Activated T-cell treated with anti-CD3 and anti-CD28 coated beads, Interleukin-2, amount 50 U/mL, for 72 hours (primary cell): ENCODE results near the gene CACNG4. TPM values are rescaled to one million over a fixed set of nuclear protein-coding genes. Genes with fewer than 3 reads are reported as not detected.

Experiments used
- ATAC-seq, 2 donors: fragments of 150-1000 bp; cut with Tn5 transposase; replicated peaks in 1 of 2; 2 replicates each; pipeline ENCODE4 v1.10.0; 2021; ENCODE audit warnings: moderate library complexity in 2 of 2, mild to moderate bottlenecking in 1 of 2
- DNase-seq, 2 donors: peaks; one replicate each; pipeline ENCODE4 v3.0.0; 2021 to 2022; ENCODE audit warnings: mixed read lengths in 1 of 2
- H3K27ac Mint-ChIP-seq: one replicate; pipeline ENCODE4 v1.8.0; 2022; ENCODE audit warnings: mild to moderate bottlenecking, moderate library complexity, mixed read lengths
- H3K27me3 Mint-ChIP-seq: one replicate; pipeline ENCODE4 v1.8.0; 2022; ENCODE audit warnings: low read depth, mixed read lengths
- H3K36me3 Mint-ChIP-seq, 2 donors: one replicate each; pipeline ENCODE4 v1.8.0; 2022; ENCODE audit warnings: mixed read lengths in 2 of 2, mild to moderate bottlenecking in 1 of 2; ENCODE audit not compliant: insufficient read depth in 2 of 2
- H3K4me1 Mint-ChIP-seq: one replicate; pipeline ENCODE4 v1.8.0; 2022; ENCODE audit warnings: low read depth, mixed read lengths
- H3K4me3 Mint-ChIP-seq, 2 donors: one replicate each; pipeline ENCODE4 v1.8.0; 2022; ENCODE audit warnings: mild to moderate bottlenecking in 2 of 2, mixed read lengths in 2 of 2, moderate library complexity in 2 of 2
- H3K9me3 Mint-ChIP-seq, 2 donors: one replicate each; pipeline ENCODE4 v1.8.0; 2022; ENCODE audit warnings: mixed read lengths in 2 of 2
- total RNA-seq, 2 donors: library from RNA; stranded (reverse); gene quantifications; one replicate each; pipeline ENCODE4 v1.2.3, GENCODE V29; 2022

Gene CACNG4
- total RNA-seq, 2 donors from 2014 or later, result not detected

DNA sequence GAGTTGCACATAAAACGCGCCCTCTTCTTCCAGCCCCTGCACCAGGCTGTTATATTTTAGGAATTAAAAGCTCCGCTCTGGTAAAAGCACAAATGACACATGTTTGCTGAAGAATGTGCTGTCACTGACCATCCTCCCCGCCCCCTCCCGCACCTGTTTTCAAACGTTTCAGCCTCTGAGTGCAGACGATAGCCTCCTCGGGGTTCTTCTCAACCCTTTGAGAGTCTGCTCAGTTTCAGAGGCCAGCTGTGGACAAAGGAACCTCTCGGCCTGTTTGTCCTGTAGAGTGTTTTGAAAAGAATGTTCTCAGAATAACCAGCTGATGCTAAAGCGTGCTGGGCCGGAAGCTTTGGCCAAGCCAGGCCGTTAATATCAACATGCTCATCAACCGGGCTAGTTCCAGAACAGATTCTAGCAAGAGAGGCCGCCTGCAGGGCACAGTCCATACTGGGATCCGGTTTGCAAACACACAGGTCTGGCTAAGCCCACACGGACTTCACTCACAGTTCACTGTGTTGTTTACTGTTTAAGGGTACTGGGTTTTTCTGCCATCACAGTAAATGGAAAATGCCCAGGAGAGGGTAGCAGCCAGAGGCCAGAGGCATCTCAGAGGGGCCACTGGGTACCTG is 6.4 kb upstream of the CACNG4 start:
- Mint-ChIP-seq H3K4me1 (no peaks in the 10 kb centered on the region), H3K27ac (no peak overlapping the region), H3K36me3 (no peaks in the 10 kb centered on the region), H3K4me3 (no peak overlapping the region), H3K9me3 (no peaks in the 10 kb centered on the region), H3K27me3 (peaks cover 13% of the 10 kb centered on the region)
- no peak for DNase-seq
- ATAC-seq, result no peak

DNA sequence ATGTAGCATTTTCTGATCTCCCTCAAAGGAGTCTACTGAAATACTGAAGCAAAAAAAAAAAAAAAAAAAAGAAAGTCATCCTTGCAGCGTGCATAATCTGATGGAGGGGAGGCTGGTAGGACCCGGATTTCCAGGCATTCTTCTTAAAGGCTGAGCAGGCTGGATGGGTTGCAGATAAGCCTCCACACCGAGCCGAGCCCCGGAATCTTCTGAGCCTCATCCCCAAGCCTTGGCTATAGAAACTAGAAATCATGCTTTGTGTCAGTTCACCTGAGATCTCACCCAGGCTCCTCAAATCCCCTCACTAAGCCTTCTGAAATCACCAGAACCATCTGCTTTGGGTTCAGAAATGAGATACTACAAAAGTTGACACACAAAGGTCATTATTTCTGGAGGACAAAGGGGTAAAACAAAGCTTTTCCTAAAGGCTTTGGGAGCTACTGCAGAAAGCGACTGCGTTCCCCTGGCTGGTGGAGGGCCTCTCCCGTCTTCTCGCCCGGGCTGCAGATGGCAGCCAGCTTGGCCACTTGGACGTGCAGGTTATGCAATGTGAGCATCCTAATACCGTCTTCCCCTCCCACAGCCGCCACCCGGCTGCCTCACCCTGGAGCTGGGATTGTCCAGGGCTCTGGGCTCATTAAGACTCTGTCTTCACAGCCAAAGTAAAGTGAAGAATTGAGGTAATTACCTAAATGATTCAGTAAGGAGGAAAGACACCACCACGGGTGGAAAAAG is 4.7 kb upstream of the CACNG4 start:
- Mint-ChIP-seq H3K27me3 (peaks cover 24% of the 10 kb centered on the region), H3K4me3 (no peak overlapping the region)
- ATAC-seq, result no peak

GRCh38 chr17:66960613-66961012 is 3.9 kb upstream of the CACNG4 start:
- DNase-seq, result no peak
- peaks cover 4% of the 10 kb centered on the region for H3K4me1 Mint-ChIP-seq

More for the DNA sequence above, 4.7 kb upstream of the CACNG4 start:
- no peak for DNase-seq
- Mint-ChIP-seq H3K27ac (no peak overlapping the region), H3K4me1 (peaks cover 4% of the 10 kb centered on the region), H3K36me3 (no peaks in the 10 kb centered on the region), H3K9me3 (no peaks in the 10 kb centered on the region)

DNA sequence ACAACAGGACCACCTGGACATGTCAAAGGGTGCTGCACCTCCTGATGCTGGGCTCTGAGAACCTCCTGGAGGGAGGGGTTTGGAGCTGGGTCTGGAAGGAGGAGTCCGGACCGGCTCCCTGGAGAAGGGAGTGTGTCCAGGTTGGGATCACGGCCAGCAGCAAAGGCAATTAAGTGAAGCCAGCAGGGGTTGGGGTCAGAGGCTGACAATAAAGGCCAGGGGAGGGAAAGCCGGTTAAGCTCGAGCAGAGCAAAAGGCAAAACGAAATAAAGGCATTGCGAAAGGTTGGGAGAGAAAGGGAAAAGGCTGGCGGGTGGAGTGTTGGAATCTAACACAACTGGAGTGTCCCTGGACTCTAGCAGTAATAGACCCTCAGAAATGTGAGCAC is 992 bp upstream of the CACNG4 start:
- ATAC-seq (no peak), DNase-seq (no peak)
- no peaks in the 10 kb centered on the region for H3K9me3 Mint-ChIP-seq
- H3K27ac Mint-ChIP-seq, result no peak overlapping the region
- H3K36me3 Mint-ChIP-seq, result no peaks in the 10 kb centered on the region
- H3K27me3 Mint-ChIP-seq, result peaks cover 50% of the 10 kb centered on the region
- H3K4me3 Mint-ChIP-seq, result peak overlapping the region; percentile 50 to 76
- H3K4me1 Mint-ChIP-seq, result peaks cover 14% of the 10 kb centered on the region

More at GRCh38 chr17:66960613-66961012, 3.9 kb upstream of the CACNG4 start:
- H3K36me3 Mint-ChIP-seq, result no peaks in the 10 kb centered on the region
- no peak overlapping the region for H3K27ac Mint-ChIP-seq
- no peaks in the 10 kb centered on the region for H3K9me3 Mint-ChIP-seq
- no peak for ATAC-seq
- H3K27me3 Mint-ChIP-seq, result peaks cover 24% of the 10 kb centered on the region
- H3K4me3 Mint-ChIP-seq, result no peak overlapping the region

- Mint-ChIP-seq H3K36me3 (no peaks in the 10 kb centered on the region), H3K4me3 (peak overlapping the region; percentile 75 to 80), H3K9me3 (no peaks in the 10 kb centered on the region), H3K27ac (no peak overlapping the region), H3K27me3 (peaks cover 64% of the 10 kb centered on the region), H3K4me1 (peaks cover 14% of the 10 kb centered on the region)
- peak; percentile 60 to 63 for ATAC-seq
- peak; percentile 26 to 31 for DNase-seq
Observed at GRCh38 chr17:66964930-66965800, 658 bp downstream of the CACNG4 start.

GRCh38 chr17:66965801-66966262 is 1.3 kb downstream of the CACNG4 start:
- peak overlapping the region; percentile 71 to 75 for H3K4me3 Mint-ChIP-seq
- peaks cover 14% of the 10 kb centered on the region for H3K4me1 Mint-ChIP-seq
- DNase-seq, result peak in 1 of 2 donors; percentile 4
- H3K9me3 Mint-ChIP-seq, result no peaks in the 10 kb centered on the region
- peaks cover 70% of the 10 kb centered on the region for H3K27me3 Mint-ChIP-seq
- no peaks in the 10 kb centered on the region for H3K36me3 Mint-ChIP-seq
- no peak overlapping the region for H3K27ac Mint-ChIP-seq
- no peak for ATAC-seq

DNA sequence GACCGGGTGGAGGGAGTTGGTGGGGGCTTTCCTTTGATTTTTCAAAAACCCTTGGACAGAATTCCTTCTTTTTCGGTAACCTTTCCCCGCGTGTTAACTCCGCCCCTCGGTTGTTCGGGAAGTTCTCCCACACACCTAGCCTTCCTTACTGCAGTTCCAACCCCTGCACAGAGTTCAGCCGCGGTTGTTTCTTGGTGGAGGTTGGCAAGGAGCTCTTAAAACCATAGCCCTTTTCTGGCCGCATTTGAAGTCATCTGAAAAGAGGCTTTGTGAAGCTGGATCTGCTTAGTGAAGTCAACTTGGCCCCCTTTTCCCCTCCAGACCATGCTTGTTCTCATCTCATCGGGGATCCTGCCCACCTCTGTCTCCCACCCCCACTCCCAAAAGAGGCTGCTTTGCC is 1.8 kb downstream of the CACNG4 start:
- Mint-ChIP-seq H3K36me3 (no peaks in the 10 kb centered on the region), H3K27me3 (peaks cover 73% of the 10 kb centered on the region), H3K9me3 (no peaks in the 10 kb centered on the region), H3K4me3 (peak overlapping the region; percentile 71 to 75), H3K27ac (no peak overlapping the region), H3K4me1 (peaks cover 14% of the 10 kb centered on the region)
- ATAC-seq (no peak), DNase-seq (no peak)

DNA sequence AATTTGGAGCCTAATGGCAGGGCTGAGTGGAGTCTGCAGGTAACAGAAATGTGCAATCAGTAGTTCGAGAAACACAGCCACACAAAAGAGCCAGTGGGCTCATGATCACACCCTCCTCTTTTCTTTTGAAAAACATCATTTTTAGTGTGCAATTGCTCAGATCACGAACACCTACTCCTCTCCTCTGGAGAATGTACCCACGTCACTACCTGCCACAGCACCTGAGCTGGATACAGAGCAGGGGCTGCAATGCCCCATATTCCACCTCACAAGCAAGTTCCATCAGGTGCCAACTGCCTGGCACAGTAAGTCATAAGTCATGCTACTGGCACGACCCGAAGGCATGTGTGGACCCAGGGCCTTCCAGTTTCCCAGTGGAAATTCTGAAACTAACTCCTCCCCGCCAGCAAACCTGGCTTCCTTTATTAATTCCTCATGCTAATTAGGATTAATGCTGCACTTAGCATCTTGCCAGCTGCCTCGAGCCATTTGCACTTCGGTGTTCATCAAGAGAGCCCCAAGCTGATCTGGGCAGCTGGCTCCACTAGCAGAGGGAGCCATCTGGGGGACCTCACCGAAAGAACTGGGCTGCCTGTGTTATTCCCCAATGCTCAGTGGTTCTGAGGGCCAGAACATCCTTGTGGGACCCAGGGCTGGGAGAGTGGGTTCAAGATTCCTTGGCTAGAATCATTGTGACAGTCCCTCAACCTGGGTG is 2.4 kb downstream of the CACNG4 start:
- ATAC-seq, result no peak
- Mint-ChIP-seq H3K4me1 (peaks cover 14% of the 10 kb centered on the region), H3K9me3 (no peaks in the 10 kb centered on the region), H3K27ac (no peak overlapping the region), H3K4me3 (peak overlapping the region; percentile 15 to 75), H3K36me3 (no peaks in the 10 kb centered on the region), H3K27me3 (peaks cover 78% of the 10 kb centered on the region)
- no peak for DNase-seq

GRCh38 chr17:66967837-66968543 is 3.5 kb downstream of the CACNG4 start:
- no peak overlapping the region for H3K4me3 Mint-ChIP-seq
- no peaks in the 10 kb centered on the region for H3K9me3 Mint-ChIP-seq
- H3K27me3 Mint-ChIP-seq, result peaks cover 69% of the 10 kb centered on the region
- H3K36me3 Mint-ChIP-seq, result no peaks in the 10 kb centered on the region
- no peak for ATAC-seq
- H3K4me1 Mint-ChIP-seq, result peaks cover 14% of the 10 kb centered on the region
- DNase-seq, result no peak
- H3K27ac Mint-ChIP-seq, result no peak overlapping the region

DNA sequence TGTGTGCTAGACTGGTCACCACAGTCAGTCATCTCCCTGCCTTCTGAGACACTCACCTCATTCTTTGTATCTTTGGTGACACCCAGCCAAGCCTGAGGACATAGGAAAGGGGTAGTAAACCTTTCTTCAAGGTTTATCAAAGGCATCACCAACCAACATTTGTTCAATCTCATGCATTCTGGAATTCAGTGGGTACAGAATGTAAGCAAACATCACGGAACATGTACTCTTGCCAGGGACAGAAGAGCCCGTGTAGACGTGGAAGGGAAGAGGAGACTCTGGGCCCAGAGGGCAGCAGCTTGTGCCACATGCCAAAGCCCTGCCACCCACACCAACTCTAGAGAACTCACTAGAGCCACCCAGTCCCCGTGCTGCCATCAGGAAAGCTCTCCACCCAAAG is 4.4 kb downstream of the CACNG4 start:
- Mint-ChIP-seq H3K4me3 (no peak overlapping the region), H3K27ac (no peak overlapping the region), H3K9me3 (no peaks in the 10 kb centered on the region), H3K36me3 (no peaks in the 10 kb centered on the region), H3K4me1 (peaks cover 13% of the 10 kb centered on the region), H3K27me3 (peaks cover 64% of the 10 kb centered on the region)
- DNase-seq, result no peak
- no peak for ATAC-seq

DNA sequence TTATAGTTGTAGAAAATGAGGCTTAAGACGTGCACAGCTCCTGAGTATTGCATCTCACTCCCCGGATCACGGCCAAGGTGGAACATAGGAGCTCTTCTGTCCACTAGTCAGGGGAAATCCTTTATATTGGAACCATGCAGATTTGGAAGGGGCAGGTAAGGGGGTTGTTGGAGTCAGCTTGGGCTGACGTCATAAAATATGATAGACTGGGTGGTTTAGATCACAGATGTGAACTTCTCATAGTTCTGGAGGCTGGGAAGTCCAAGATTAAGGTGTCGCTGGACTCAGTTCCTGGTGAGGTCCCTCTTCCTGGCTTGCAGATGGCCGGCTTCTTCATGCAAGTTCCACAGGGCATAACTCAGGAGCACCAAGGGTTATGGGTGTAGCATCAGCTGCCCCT is 5.6 kb downstream of the CACNG4 start:
- ATAC-seq, result no peak
- no peak overlapping the region for H3K4me3 Mint-ChIP-seq
- peaks cover 10% of the 10 kb centered on the region for H3K4me1 Mint-ChIP-seq
- H3K27me3 Mint-ChIP-seq, result peaks cover 64% of the 10 kb centered on the region
- H3K36me3 Mint-ChIP-seq, result no peaks in the 10 kb centered on the region
- no peaks in the 10 kb centered on the region for H3K9me3 Mint-ChIP-seq
- H3K27ac Mint-ChIP-seq, result no peak overlapping the region
- no peak for DNase-seq

GRCh38 chr17:66970797-66971196 is 6.3 kb downstream of the CACNG4 start:
- Mint-ChIP-seq H3K9me3 (no peaks in the 10 kb centered on the region), H3K36me3 (no peaks in the 10 kb centered on the region), H3K4me3 (no peak overlapping the region), H3K27ac (no peak overlapping the region), H3K4me1 (peaks cover 10% of the 10 kb centered on the region), H3K27me3 (peaks cover 70% of the 10 kb centered on the region)
- ATAC-seq (no peak), DNase-seq (no peak)
